K562 (cell line): ENCODE measurements around the gene SNCB. TPM values are rescaled to one million over a fixed set of nuclear protein-coding genes. Genes with fewer than 3 reads are reported as not detected.

Experiments used
- ATAC-seq: fragments of 200-7000 bp; cut with Tn5 transposase; 3 replicates; pipeline ENCODE4 v1.9.1; 2020; ENCODE audit warnings: moderate library complexity
- BruUV-seq: library from RNA; stranded (reverse); fragments of 400-500 nt; replicated peaks from 2 replicates; lab custom pipeline; 2021; lab: Mats Ljungman, UMichigan
- CTCF ChIA-PET: fragments of 300-600 bp; formaldehyde crosslinking; extraction: SDS; loops from one replicate; lab custom pipeline; 2021; ENCODE audit warnings: low intra/inter-chr PET ratio; lab: Yijun Ruan, JAX
- POLR2A ChIA-PET: fragments of 300-600, 350-650 bp; sonication (Branson Sonifier 250); formaldehyde crosslinking; extraction: SDS; loops from one replicate; lab custom pipeline; 2021; ENCODE audit warnings: antibody characterized with exemption, inconsistent platforms; lab: Yijun Ruan, JAX
- DNase-seq, 4 experiments: peaks; one replicate each; pipeline versions ENCODE4 v3.0.0 to v3.0.0-alpha.2; 2011 to 2018; ENCODE audit warnings: low spot score in 3 of 4, mixed read lengths in 3 of 4; ENCODE audit errors: extremely low read depth in 1 of 4
- FAIRE-seq: peaks from 2 replicates; lab custom pipeline; 2011; peaks lifted over from hg19 to GRCh38; lab: Jason Lieb, UNC
- H2AFZ ChIP-seq: 2 replicates; pipeline ENCODE4 v1.6.0; 2011; ENCODE audit warnings: low read depth, low read length, control low read depth, inconsistent platforms
- H3K27ac ChIP-seq: fragments of 200-600 bp; 3 replicates; pipeline ENCODE4 v1.8.0; 2011; ENCODE audit warnings: low read depth, mild to moderate bottlenecking, control low read depth, inconsistent platforms, low read length, moderate library complexity, mixed read lengths; ENCODE audit errors: extremely low read depth
- H3K27me3 ChIP-seq, 2 experiments: fragments of 300-600 bp in 1 of 2; 2 replicates in 1 of 2; 3 replicates in 1 of 2; pipeline versions ENCODE4 v1.6.0 to v1.8.0; 2011; ENCODE audit warnings: inconsistent platforms in 2 of 2, low read length in 2 of 2, mild to moderate bottlenecking in 1 of 2, mixed read lengths in 1 of 2, moderate library complexity in 1 of 2; ENCODE audit not compliant: control insufficient read depth in 2 of 2, insufficient read depth in 2 of 2
- H3K36me3 ChIP-seq: fragments of 300-600 bp; 3 replicates; pipeline ENCODE4 v1.8.0; 2011; ENCODE audit warnings: mild to moderate bottlenecking, low read length, inconsistent platforms; ENCODE audit not compliant: control insufficient read depth, insufficient read depth
- H3K4me1 ChIP-seq, 2 experiments: fragments of 200-600 bp in 1 of 2; replicated peaks in 1 of 2; 2 replicates in 1 of 2; 3 replicates in 1 of 2; pipeline versions ENCODE4 v1.5.1 to v1.8.0; 2011; ENCODE audit warnings: inconsistent platforms in 2 of 2, low read length in 2 of 2, mild to moderate bottlenecking in 1 of 2, mixed read lengths in 1 of 2, moderate library complexity in 1 of 2; ENCODE audit not compliant: control insufficient read depth in 2 of 2, insufficient read depth in 2 of 2
- H3K4me2 ChIP-seq: 2 replicates; pipeline ENCODE4 v1.6.1; 2011; ENCODE audit warnings: low read length, control low read depth, inconsistent platforms, mixed read lengths; ENCODE audit not compliant: insufficient read depth
- H3K4me3 ChIP-seq: fragments of 200-600 bp; sonication (generic), shearing (Covaris generic); 2 replicates; pipeline ENCODE4 v1.5.1; 2016; ENCODE audit warnings: control low read depth, inconsistent platforms
- H3K79me2 ChIP-seq: fragments of 200-600 bp; 3 replicates; pipeline ENCODE4 v1.8.0; 2011; ENCODE audit warnings: low read length, inconsistent platforms; ENCODE audit not compliant: control insufficient read depth, insufficient read depth
- H3K9ac ChIP-seq, 2 experiments: 2 replicates each; pipeline versions ENCODE4 v1.6.0 to v1.6.1; 2011; ENCODE audit warnings: low read depth in 2 of 2, low read length in 2 of 2, control low read depth in 1 of 2, inconsistent platforms in 1 of 2, mild to moderate bottlenecking in 1 of 2, mixed read lengths in 1 of 2; ENCODE audit not compliant: insufficient read depth in 1 of 2
- H3K9me1 ChIP-seq: one replicate; pipeline ENCODE4 v1.6.0; 2011; ENCODE audit warnings: inconsistent platforms, mild to moderate bottlenecking, low read length, moderate library complexity; ENCODE audit not compliant: control insufficient read depth, insufficient read depth
- H3K9me3 ChIP-seq: replicated peaks from 2 replicates; pipeline ENCODE4 v1.5.1; 2011; ENCODE audit warnings: low read depth, low read length, inconsistent platforms; ENCODE audit not compliant: control insufficient read depth, insufficient read depth
- H4K20me1 ChIP-seq: replicated peaks from 2 replicates; pipeline ENCODE4 v1.6.1; 2011; ENCODE audit warnings: low read length, inconsistent platforms, mixed read lengths; ENCODE audit not compliant: control insufficient read depth, insufficient read depth
- FOSL1 ChIP-seq: fragments of 200-800 bp; sonication (Bioruptor generic); conservative IDR thresholded peaks from 2 replicates; pipeline ENCODE4 v1.6.1; 2016; ENCODE audit warnings: missing genetic modification characterization, missing compliant biosample characterization
- KAT7 ChIP-seq: sonication (generic); formaldehyde crosslinking; IDR thresholded peaks from 2 replicates; pipeline ENCODE4 v1.8.0; 2022; ENCODE audit warnings: missing genetic modification reagents, mild to moderate bottlenecking, borderline replicate concordance
- MTA1 ChIP-seq: fragments of 450-650 bp; IDR thresholded peaks from 2 replicates; pipeline ENCODE4 v1.6.1; 2017; ENCODE audit warnings: borderline replicate concordance
- POLR2H ChIP-seq: IDR thresholded peaks from 2 replicates; pipeline ENCODE4 v1.6.1; 2016; ENCODE audit warnings: missing genetic modification characterization, low read depth, mild to moderate bottlenecking, control low read depth, missing compliant biosample characterization, moderate library complexity
- RB1 ChIP-seq: fragments of 450-650 bp; IDR thresholded peaks from 2 replicates; pipeline ENCODE4 v1.6.1; 2017; ENCODE audit warnings: low read depth, mild to moderate bottlenecking
- RFX1 ChIP-seq: fragments of 450-650 bp; IDR thresholded peaks from 2 replicates; pipeline ENCODE4 v1.6.1; 2016; ENCODE audit warnings: mild to moderate bottlenecking, moderate library complexity
- WGBS: fragments of 100-300 bp; shearing (Covaris generic); methylation state at CpG from one replicate; pipeline ENCODE4 v1.1.6; 2016; ENCODE audit warnings: low coverage, mixed read lengths; ENCODE audit not compliant: insufficient coverage; ENCODE audit errors: missing lambda C conversion rate; 5-methylcytosine and 5-hydroxymethylcytosine counted together
- in situ Hi-C: fragments of 300-500 bp; cut with MboI; formaldehyde crosslinking; loops from 4 replicates; pipeline ENCODE4 v1.15.0; 2018; ENCODE audit warnings: inconsistent platforms, mixed read lengths
- intact Hi-C: fragments of 100-400 bp; cut with micrococcal nuclease; formaldehyde crosslinking; loops from 2 replicates; pipeline ENCODE4 v1.14.2; 2022
- polyA plus RNA-seq, 8 experiments: library from polyadenylated mRNA; depleted of rRNA in 4 of 8; stranded (reverse) in 5 of 8; unstranded in 3 of 8; fragments of >200 nt; fragmentation: Nextera tagmentation in 2 of 8; fragmentation: Illumina TruSeq in 1 of 8; extraction: Ambion mirVana in 2 of 8; extraction: Trizol in 1 of 8; gene quantifications; 2 replicates each; pipeline versions ENCODE4 v1.2.1 to v1.2.3, GENCODE V29; 2011 to 2014; ENCODE audit warnings: inconsistent platforms in 1 of 8, missing spikeins in 1 of 8
- total RNA-seq, 7 experiments: library from RNA; depleted of rRNA in 6 of 7; stranded (reverse); fragments of >200 nt in 6 of 7; fragmentation: Illumina TruSeq in 2 of 7; extraction: Trizol in 2 of 7; gene quantifications; 2 replicates each; pipeline versions ENCODE4 v1.2.1 to v1.2.3, GENCODE V29; 2011 to 2021; ENCODE audit warnings: low replicate concordance in 1 of 7
- TF ChIP-seq, protein P1 (sequence below), 2 experiments: fragments of 250-450 bp in 1 of 2; fragments of 450-650 bp in 1 of 2; sonication (Bioruptor Pico) in 1 of 2; IDR thresholded peaks; 2 replicates each; pipeline versions ENCODE4 v1.6.1 to v1.8.0; 2016 to 2021; ENCODE audit warnings: mild to moderate bottlenecking in 2 of 2, moderate library complexity in 2 of 2, missing compliant biosample characterization in 1 of 2, missing genetic modification characterization in 1 of 2
- TF ChIP-seq, protein P2 (sequence below): fragments of 450-650 bp; formaldehyde crosslinking; IDR thresholded peaks from 2 replicates; pipeline ENCODE4 v1.4.0; 2020; ENCODE audit warnings: mild to moderate bottlenecking, moderate library complexity

The SNCB gene
- total and polyA plus RNA-seq, 9 of the 15 experiments (the other 6 are each of a cell fraction or from before 2014, with no cell fraction given): not detected

DNA sequence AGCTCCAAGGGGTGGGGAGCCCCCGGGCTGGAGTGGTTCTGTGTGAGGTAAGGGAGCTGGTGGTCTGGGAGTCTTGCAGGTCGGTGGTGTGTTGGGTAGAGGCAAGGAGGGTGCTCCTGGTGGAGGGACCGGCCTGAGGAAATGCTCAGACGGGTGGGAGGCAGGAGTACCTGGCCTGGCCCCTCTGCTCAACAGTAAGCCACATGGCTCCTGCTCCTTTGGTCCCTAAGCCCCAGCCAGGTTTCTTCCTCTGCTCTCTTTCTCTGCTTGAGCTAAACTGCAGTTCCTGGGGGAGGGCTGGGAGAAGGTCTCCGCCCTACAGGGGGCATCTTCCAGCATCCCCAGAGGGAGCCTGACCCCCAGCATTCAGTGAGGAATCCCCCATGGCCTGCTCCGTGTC, 34.1 kb upstream of the SNCB start:
- Histone ChIP-seq H3K4me1 (peaks cover 0 to 12% of the 10 kb centered on the region in 2 experiments; a peak in 2 of 5 replicates), H3K9me1 (no peaks in the 10 kb centered on the region), H2AFZ (no peak overlapping the region), H3K79me2 (no peaks in the 10 kb centered on the region), H3K9ac (no peak overlapping the region), H3K4me3 (no peak overlapping the region), H3K27me3 (peaks cover 34 to 70% of the 10 kb centered on the region in 2 experiments), H3K9me3 (no peaks in the 10 kb centered on the region; the same call in 1 of the 2 replicates), H3K4me2 (no peak overlapping the region), H3K27ac (no peak overlapping the region), H4K20me1 (peaks cover 9% of the 10 kb centered on the region), H3K36me3 (no peaks in the 10 kb centered on the region)
- ATAC-seq: no peak
- ChIA-PET CTCF (no interaction called here), POLR2A (interaction anchor here (0.6 kb wide), 1 partner anchor 16 kb away, joined by 3 read pairs; no protein-coding TSS in a partner anchor)
- in situ Hi-C loops: loop anchor here (5.0 to 10.0 kb wide), 2 partner anchors 290 to 448 kb away; no protein-coding TSS in a partner anchor
- TF ChIP-seq, protein P1, sequence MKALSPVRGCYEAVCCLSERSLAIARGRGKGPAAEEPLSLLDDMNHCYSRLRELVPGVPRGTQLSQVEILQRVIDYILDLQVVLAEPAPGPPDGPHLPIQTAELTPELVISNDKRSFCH (CRISPR knock-in tag; IDR thresholded peaks at IDR 0.05): no peak
- TF ChIP-seq, protein P1 (tag; IDR thresholded peaks at IDR 0.05): no peak
- no peak for TF ChIP-seq MTA1
- TF ChIP-seq RB1: no peak
- TF ChIP-seq RFX1: no peak
- no peak for TF ChIP-seq FOSL1 (tag)
- no peak for TF ChIP-seq KAT7 (CRISPR knock-in tag)
- TF ChIP-seq POLR2H (tag): no peak
- TF ChIP-seq, protein P2, sequence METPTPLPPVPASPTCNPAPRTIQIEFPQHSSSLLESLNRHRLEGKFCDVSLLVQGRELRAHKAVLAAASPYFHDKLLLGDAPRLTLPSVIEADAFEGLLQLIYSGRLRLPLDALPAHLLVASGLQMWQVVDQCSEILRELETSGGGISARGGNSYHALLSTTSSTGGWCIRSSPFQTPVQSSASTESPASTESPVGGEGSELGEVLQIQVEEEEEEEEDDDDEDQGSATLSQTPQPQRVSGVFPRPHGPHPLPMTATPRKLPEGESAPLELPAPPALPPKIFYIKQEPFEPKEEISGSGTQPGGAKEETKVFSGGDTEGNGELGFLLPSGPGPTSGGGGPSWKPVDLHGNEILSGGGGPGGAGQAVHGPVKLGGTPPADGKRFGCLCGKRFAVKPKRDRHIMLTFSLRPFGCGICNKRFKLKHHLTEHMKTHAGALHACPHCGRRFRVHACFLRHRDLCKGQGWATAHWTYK (CRISPR knock-in tag): no peak
- intact Hi-C loops: loop anchor here (10.0 kb wide), 1 partner anchor 140 kb away; no protein-coding TSS in a partner anchor
- FAIRE-seq: no peak
- BruUV-seq: no TSS peak
- WGBS: 0% methylated on average over 5 of the region's 6 CpGs
- DNase-seq: no peak
